ENCODE data around the gene ZNF408.

DNA sequence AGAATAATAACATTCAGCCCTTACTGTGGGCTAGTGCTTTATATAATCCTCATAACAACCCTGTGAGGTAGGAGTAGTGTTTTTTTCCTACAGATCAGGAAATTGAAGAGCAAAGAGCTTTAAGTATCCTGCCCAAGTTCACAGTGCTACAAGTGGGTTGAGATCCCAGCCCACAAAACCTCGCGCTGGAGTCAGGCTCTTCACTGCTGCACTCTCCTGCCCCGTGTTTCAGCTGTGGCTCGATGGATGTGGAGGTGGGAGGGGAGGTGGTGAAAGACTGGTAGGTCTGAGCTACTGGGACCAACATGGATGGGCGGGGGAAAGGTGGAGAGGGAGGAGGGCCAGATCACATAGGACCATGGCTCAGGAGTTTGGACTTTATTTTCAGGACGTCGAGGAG, 6.1 kb downstream of the ZNF408 start:
- TF ChIP-seq ZNF70 (CRISPR knock-in tag; IDR thresholded peaks at IDR 0.05) (no peak), ZFP30 (CRISPR knock-in tag; IDR thresholded peaks at IDR 0.05) (no peak), ARNTL (CRISPR knock-in tag; IDR thresholded peaks at IDR 0.05; ENCODE audit: borderline replicate concordance, low read depth) (no peak), SNAI2 (CRISPR knock-in tag; IDR thresholded peaks at IDR 0.05) (no peak)
- TF ChIP-seq, protein P1, sequence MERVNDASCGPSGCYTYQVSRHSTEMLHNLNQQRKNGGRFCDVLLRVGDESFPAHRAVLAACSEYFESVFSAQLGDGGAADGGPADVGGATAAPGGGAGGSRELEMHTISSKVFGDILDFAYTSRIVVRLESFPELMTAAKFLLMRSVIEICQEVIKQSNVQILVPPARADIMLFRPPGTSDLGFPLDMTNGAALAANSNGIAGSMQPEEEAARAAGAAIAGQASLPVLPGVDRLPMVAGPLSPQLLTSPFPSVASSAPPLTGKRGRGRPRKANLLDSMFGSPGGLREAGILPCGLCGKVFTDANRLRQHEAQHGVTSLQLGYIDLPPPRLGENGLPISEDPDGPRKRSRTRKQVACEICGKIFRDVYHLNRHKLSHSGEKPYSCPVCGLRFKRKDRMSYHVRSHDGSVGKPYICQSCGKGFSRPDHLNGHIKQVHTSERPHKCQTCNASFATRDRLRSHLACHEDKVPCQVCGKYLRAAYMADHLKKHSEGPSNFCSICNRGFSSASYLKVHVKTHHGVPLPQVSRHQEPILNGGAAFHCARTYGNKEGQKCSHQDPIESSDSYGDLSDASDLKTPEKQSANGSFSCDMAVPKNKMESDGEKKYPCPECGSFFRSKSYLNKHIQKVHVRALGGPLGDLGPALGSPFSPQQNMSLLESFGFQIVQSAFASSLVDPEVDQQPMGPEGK (CRISPR knock-in tag; IDR thresholded peaks at IDR 0.05; ENCODE audit: borderline replicate concordance), result no peak
- TF ChIP-seq, protein P2, sequence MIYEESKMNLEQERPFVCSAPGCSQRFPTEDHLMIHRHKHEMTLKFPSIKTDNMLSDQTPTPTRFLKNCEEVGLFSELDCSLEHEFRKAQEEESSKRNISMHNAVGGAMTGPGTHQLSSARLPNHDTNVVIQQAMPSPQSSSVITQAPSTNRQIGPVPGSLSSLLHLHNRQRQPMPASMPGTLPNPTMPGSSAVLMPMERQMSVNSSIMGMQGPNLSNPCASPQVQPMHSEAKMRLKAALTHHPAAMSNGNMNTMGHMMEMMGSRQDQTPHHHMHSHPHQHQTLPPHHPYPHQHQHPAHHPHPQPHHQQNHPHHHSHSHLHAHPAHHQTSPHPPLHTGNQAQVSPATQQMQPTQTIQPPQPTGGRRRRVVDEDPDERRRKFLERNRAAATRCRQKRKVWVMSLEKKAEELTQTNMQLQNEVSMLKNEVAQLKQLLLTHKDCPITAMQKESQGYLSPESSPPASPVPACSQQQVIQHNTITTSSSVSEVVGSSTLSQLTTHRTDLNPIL (CRISPR knock-in tag; IDR thresholded peaks at IDR 0.05; ENCODE audit: low read depth), result no peak
- TF ChIP-seq, protein P3, sequence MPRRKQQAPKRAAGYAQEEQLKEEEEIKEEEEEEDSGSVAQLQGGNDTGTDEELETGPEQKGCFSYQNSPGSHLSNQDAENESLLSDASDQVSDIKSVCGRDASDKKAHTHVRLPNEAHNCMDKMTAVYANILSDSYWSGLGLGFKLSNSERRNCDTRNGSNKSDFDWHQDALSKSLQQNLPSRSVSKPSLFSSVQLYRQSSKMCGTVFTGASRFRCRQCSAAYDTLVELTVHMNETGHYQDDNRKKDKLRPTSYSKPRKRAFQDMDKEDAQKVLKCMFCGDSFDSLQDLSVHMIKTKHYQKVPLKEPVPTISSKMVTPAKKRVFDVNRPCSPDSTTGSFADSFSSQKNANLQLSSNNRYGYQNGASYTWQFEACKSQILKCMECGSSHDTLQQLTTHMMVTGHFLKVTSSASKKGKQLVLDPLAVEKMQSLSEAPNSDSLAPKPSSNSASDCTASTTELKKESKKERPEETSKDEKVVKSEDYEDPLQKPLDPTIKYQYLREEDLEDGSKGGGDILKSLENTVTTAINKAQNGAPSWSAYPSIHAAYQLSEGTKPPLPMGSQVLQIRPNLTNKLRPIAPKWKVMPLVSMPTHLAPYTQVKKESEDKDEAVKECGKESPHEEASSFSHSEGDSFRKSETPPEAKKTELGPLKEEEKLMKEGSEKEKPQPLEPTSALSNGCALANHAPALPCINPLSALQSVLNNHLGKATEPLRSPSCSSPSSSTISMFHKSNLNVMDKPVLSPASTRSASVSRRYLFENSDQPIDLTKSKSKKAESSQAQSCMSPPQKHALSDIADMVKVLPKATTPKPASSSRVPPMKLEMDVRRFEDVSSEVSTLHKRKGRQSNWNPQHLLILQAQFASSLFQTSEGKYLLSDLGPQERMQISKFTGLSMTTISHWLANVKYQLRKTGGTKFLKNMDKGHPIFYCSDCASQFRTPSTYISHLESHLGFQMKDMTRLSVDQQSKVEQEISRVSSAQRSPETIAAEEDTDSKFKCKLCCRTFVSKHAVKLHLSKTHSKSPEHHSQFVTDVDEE (CRISPR knock-in tag; IDR thresholded peaks at IDR 0.05), result no peak

Measured in SK-N-SH treated with all-trans-retinoic acid at 6 μM for 48 hours (cell line).